ENCODE results near the gene LRRC52.

- TF ChIP-seq CTCF (IDR thresholded peaks at IDR 0.05; ENCODE audit: control extremely low read depth in 1 of 3, insufficient read depth in 1 of 3, low read depth in 1 of 3, low read length in 3 of 3) (no peak), ZNF274 (IDR thresholded peaks at IDR 0.05; ENCODE audit: borderline replicate concordance, extremely low read depth, low read length) (no peak), JUND (IDR thresholded peaks at IDR 0.05; ENCODE audit: low read length) (no peak), SUZ12 (IDR thresholded peaks at IDR 0.05; ENCODE audit: low read length) (no peak), TCF12 (IDR thresholded peaks at IDR 0.05; ENCODE audit: low read depth, low read length) (no peak), ATF3 (IDR thresholded peaks at IDR 0.05; ENCODE audit: insufficient read depth, low read depth, low read length) (no peak), BCL11A (IDR thresholded peaks at IDR 0.05; ENCODE audit: low read depth in 2 of 2, low read length in 2 of 2) (no peak), GTF2F1 (IDR thresholded peaks at IDR 0.05; ENCODE audit: borderline replicate concordance, low read depth, low read length) (no peak), POLR2A (IDR thresholded peaks at IDR 0.05; ENCODE audit: control extremely low read depth in 1 of 2, low read depth in 2 of 2, low read length in 2 of 2) (no peak), PHF8 (conservative IDR thresholded peaks at IDR 0.05; ENCODE audit: low read depth, low read length) (no peak), RXRA (IDR thresholded peaks at IDR 0.05; ENCODE audit: insufficient read depth, low read depth, low read length) (no peak), BACH1 (IDR thresholded peaks at IDR 0.05; ENCODE audit: low read length) (no peak), EZH2 (IDR thresholded peaks at IDR 0.05; ENCODE audit: low read depth, low read length, severe bottlenecking) (no peak), SP2 (IDR thresholded peaks at IDR 0.05; ENCODE audit: low read length) (no peak)
These were observed 30.0 kb downstream of the LRRC52 start for GRCh38 chr1:165573787-165574186.
